GM23338 (cell line): ENCODE measurements around the gene IGSF21. TPM values are rescaled to one million over a fixed set of nuclear protein-coding genes. Genes with fewer than 3 reads are reported as not detected.

Source experiments
- ATAC-seq: fragments of 200-7000 bp; cut with Tn5 transposase; 3 replicates; pipeline ENCODE4 v1.9.1; 2020
- DNase-seq: peaks from one replicate; pipeline ENCODE4 v3.0.0-alpha.2; 2015; ENCODE audit warnings: low spot score
- H2AFZ ChIP-seq: fragments of 200-600 bp; sonication (generic); 2 replicates; pipeline ENCODE4 v1.8.0; 2016; ENCODE audit warnings: antibody characterized with exemption, mild to moderate bottlenecking, moderate library complexity
- H3F3A ChIP-seq: fragments of 200-600 bp; sonication (generic); replicated peaks from 2 replicates; pipeline ENCODE4 v1.8.0; 2017; ENCODE audit warnings: antibody characterized with exemption, mixed run types, low read depth
- H3K27ac ChIP-seq: fragments of 200-600 bp; sonication (generic); 2 replicates; pipeline ENCODE4 v1.6.1; 2016; ENCODE audit warnings: low read depth
- H3K27me3 ChIP-seq: fragments of 200-600 bp; sonication (generic); 2 replicates; pipeline ENCODE4 v1.8.0; 2016; ENCODE audit warnings: mild to moderate bottlenecking, mixed run types, moderate library complexity; ENCODE audit not compliant: insufficient read depth
- H3K36me3 ChIP-seq: fragments of 200-600 bp; sonication (generic); 2 replicates; pipeline ENCODE4 v1.8.0; 2016; ENCODE audit warnings: mild to moderate bottlenecking; ENCODE audit not compliant: insufficient read depth
- H3K4me1 ChIP-seq: fragments of 200-600 bp; sonication (generic); 2 replicates; pipeline ENCODE4 v1.8.0; 2016; ENCODE audit warnings: mild to moderate bottlenecking, moderate library complexity; ENCODE audit not compliant: insufficient read depth
- H3K4me2 ChIP-seq: fragments of 200-600 bp; sonication (generic); 2 replicates; pipeline ENCODE4 v1.7.1; 2017; ENCODE audit warnings: mixed run types
- H3K4me3 ChIP-seq: fragments of 200-600 bp; sonication (generic); 2 replicates; pipeline ENCODE4 v1.6.1; 2016; ENCODE audit warnings: mixed run types
- H3K79me2 ChIP-seq: fragments of 200-600 bp; sonication (generic); replicated peaks from 2 replicates; pipeline ENCODE4 v1.8.0; 2017; ENCODE audit warnings: mild to moderate bottlenecking; ENCODE audit not compliant: insufficient read depth
- H3K9me2 ChIP-seq: fragments of 200-600 bp; sonication (generic); 2 replicates; pipeline ENCODE4 v1.8.0; 2017; ENCODE audit not compliant: insufficient read depth
- H4K20me1 ChIP-seq: fragments of 200-600 bp; sonication (generic); replicated peaks from 2 replicates; pipeline ENCODE4 v1.8.0; 2017; ENCODE audit warnings: mild to moderate bottlenecking; ENCODE audit not compliant: insufficient read depth
- H3K27ac Mint-ChIP-seq: 2 replicates; pipeline ENCODE4 v1.8.0; 2020; ENCODE audit warnings: inconsistent platforms, mild to moderate bottlenecking, moderate library complexity, mixed read lengths
- H3K27me3 Mint-ChIP-seq: 3 replicates; pipeline ENCODE4 v1.8.0; 2022; ENCODE audit warnings: low read depth, mild to moderate bottlenecking, moderate library complexity, mixed read lengths, inconsistent platforms; ENCODE audit not compliant: insufficient read depth, poor library complexity
- H3K36me3 Mint-ChIP-seq: 3 replicates; pipeline ENCODE4 v1.8.0; 2021; ENCODE audit warnings: low read depth, mild to moderate bottlenecking, inconsistent platforms, moderate library complexity, mixed read lengths
- H3K4me1 Mint-ChIP-seq: 3 replicates; pipeline ENCODE4 v1.8.0; 2020; ENCODE audit warnings: mild to moderate bottlenecking, inconsistent platforms, mixed read lengths
- H3K4me3 Mint-ChIP-seq: 3 replicates; pipeline ENCODE4 v1.8.0; 2021; ENCODE audit warnings: moderate library complexity, mild to moderate bottlenecking, inconsistent platforms, mixed read lengths
- H3K9me3 Mint-ChIP-seq: 3 replicates; pipeline ENCODE4 v1.8.0; 2020; ENCODE audit warnings: moderate library complexity, mild to moderate bottlenecking, inconsistent platforms, mixed read lengths
- EZH2phosphoT487 ChIP-seq: fragments of 200-600 bp; sonication (generic); IDR thresholded peaks from one replicate; pipeline ENCODE4 v1.8.1; 2018; ENCODE audit warnings: antibody characterized with exemption; ENCODE audit not compliant: unreplicated experiment
- JUNB ChIP-seq: IDR thresholded peaks from one replicate; pipeline ENCODE4 v1.6.1; 2016; ENCODE audit warnings: antibody characterized with exemption; ENCODE audit not compliant: unreplicated experiment
- NANOG ChIP-seq: IDR thresholded peaks from 2 replicates; pipeline ENCODE4 v1.6.1; 2016; ENCODE audit warnings: antibody characterized with exemption, borderline replicate concordance
- STAT1 ChIP-seq: IDR thresholded peaks from one replicate; pipeline ENCODE4 v1.6.1; 2016; ENCODE audit warnings: antibody characterized with exemption; ENCODE audit not compliant: unreplicated experiment
- ZNF114 ChIP-seq: fragments of 250-450 bp; sonication (Bioruptor Pico); IDR thresholded peaks from 2 replicates; pipeline ENCODE4 v1.5.0; 2020; ENCODE audit warnings: mild to moderate bottlenecking, moderate library complexity
- ZNF331 ChIP-seq: fragments of 250-450 bp; sonication (Bioruptor Pico); IDR thresholded peaks from 2 replicates; pipeline ENCODE4 v1.5.0; 2020; ENCODE audit warnings: low read depth, mild to moderate bottlenecking, moderate library complexity
- polyA plus RNA-seq: library from polyadenylated mRNA; unstranded; fragments of >200 nt; fragmentation: Nextera tagmentation; extraction: Ambion mirVana; gene quantifications from 2 replicates; pipeline ENCODE4 v1.2.1, GENCODE V29; 2016
- total RNA-seq: library from RNA; depleted of rRNA; stranded (reverse); fragments of >200 nt; shearing (Covaris generic); gene quantifications from 2 replicates; pipeline ENCODE4 v1.2.3, GENCODE V29; 2014
- TF ChIP-seq, protein P1 (sequence below): fragments of 250-450 bp; sonication (Bioruptor Pico); IDR thresholded peaks from 2 replicates; pipeline ENCODE4 v1.5.0; 2020; ENCODE audit warnings: mild to moderate bottlenecking, moderate library complexity
- TF ChIP-seq, protein P2 (sequence below): IDR thresholded peaks from 2 replicates; pipeline ENCODE4 v1.6.1; 2016; ENCODE audit warnings: antibody characterized with exemption
- TF ChIP-seq, protein P3 (sequence below), 2 experiments: fragments of 200-600 bp in 1 of 2; sonication (generic) in 1 of 2; conservative IDR thresholded peaks; 2 replicates each; pipeline versions ENCODE4 v1.5.1 to v1.6.1; 2016 to 2017; ENCODE audit warnings: antibody characterized with exemption in 2 of 2, low read depth in 2 of 2, mild to moderate bottlenecking in 2 of 2, moderate library complexity in 1 of 2

The IGSF21 gene
- total and polyA plus RNA-seq, 2 experiments from 2014 or later: 15.6 to 15.7 TPM

DNA sequence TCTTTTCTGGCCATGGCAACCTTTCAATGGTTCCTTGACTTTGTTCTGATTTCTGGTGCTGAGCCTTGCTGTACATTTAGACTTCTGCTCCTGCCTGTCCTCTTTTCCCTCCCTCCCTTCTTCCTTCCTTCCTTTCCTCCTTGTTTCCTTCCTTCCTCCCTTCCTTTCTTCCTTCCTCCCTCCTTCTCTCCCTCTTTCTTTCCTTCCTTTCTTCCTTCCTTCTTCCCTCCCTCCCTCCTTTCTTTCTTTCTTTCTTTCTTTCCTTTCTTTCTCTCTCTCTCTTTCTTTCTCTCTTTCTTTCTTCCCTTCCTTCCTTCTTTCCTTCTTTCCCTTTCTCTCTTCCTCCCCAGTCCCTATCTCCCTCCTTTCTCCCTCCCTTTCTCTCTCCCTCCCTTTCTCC, 10.4 kb upstream of the IGSF21 start (continued):
- TF ChIP-seq, protein P1, sequence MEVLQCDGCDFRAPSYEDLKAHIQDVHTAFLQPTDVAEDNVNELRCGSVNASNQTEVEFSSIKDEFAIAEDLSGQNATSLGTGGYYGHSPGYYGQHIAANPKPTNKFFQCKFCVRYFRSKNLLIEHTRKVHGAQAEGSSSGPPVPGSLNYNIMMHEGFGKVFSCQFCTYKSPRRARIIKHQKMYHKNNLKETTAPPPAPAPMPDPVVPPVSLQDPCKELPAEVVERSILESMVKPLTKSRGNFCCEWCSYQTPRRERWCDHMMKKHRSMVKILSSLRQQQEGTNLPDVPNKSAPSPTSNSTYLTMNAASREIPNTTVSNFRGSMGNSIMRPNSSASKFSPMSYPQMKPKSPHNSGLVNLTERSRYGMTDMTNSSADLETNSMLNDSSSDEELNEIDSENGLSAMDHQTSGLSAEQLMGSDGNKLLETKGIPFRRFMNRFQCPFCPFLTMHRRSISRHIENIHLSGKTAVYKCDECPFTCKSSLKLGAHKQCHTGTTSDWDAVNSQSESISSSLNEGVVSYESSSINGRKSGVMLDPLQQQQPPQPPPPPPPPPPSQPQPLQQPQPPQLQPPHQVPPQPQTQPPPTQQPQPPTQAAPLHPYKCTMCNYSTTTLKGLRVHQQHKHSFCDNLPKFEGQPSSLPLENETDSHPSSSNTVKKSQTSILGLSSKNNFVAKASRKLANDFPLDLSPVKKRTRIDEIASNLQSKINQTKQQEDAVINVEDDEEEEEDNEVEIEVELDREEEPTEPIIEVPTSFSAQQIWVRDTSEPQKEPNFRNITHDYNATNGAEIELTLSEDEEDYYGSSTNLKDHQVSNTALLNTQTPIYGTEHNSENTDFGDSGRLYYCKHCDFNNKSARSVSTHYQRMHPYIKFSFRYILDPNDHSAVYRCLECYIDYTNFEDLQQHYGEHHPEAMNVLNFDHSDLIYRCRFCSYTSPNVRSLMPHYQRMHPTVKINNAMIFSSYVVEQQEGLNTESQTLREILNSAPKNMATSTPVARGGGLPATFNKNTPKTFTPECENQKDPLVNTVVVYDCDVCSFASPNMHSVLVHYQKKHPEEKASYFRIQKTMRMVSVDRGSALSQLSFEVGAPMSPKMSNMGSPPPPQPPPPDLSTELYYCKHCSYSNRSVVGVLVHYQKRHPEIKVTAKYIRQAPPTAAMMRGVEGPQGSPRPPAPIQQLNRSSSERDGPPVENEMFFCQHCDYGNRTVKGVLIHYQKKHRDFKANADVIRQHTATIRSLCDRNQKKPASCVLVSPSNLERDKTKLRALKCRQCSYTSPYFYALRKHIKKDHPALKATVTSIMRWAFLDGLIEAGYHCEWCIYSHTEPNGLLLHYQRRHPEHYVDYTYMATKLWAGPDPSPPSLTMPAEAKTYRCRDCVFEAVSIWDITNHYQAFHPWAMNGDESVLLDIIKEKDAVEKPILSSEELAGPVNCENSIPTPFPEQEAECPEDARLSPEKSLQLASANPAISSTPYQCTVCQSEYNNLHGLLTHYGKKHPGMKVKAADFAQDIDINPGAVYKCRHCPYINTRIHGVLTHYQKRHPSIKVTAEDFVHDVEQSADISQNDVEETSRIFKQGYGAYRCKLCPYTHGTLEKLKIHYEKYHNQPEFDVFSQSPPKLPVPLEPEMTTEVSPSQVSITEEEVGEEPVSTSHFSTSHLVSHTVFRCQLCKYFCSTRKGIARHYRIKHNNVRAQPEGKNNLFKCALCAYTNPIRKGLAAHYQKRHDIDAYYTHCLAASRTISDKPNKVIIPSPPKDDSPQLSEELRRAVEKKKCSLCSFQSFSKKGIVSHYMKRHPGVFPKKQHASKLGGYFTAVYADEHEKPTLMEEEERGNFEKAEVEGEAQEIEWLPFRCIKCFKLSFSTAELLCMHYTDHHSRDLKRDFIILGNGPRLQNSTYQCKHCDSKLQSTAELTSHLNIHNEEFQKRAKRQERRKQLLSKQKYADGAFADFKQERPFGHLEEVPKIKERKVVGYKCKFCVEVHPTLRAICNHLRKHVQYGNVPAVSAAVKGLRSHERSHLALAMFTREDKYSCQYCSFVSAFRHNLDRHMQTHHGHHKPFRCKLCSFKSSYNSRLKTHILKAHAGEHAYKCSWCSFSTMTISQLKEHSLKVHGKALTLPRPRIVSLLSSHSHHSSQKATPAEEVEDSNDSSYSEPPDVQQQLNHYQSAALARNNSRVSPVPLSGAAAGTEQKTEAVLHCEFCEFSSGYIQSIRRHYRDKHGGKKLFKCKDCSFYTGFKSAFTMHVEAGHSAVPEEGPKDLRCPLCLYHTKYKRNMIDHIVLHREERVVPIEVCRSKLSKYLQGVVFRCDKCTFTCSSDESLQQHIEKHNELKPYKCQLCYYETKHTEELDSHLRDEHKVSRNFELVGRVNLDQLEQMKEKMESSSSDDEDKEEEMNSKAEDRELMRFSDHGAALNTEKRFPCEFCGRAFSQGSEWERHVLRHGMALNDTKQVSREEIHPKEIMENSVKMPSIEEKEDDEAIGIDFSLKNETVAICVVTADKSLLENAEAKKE (CRISPR knock-in tag): no peak
- TF ChIP-seq, protein P2, sequence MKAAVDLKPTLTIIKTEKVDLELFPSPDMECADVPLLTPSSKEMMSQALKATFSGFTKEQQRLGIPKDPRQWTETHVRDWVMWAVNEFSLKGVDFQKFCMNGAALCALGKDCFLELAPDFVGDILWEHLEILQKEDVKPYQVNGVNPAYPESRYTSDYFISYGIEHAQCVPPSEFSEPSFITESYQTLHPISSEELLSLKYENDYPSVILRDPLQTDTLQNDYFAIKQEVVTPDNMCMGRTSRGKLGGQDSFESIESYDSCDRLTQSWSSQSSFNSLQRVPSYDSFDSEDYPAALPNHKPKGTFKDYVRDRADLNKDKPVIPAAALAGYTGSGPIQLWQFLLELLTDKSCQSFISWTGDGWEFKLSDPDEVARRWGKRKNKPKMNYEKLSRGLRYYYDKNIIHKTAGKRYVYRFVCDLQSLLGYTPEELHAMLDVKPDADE: no peak
- no peak for TF ChIP-seq ZNF331 (CRISPR knock-in tag)
- TF ChIP-seq, protein P3, sequence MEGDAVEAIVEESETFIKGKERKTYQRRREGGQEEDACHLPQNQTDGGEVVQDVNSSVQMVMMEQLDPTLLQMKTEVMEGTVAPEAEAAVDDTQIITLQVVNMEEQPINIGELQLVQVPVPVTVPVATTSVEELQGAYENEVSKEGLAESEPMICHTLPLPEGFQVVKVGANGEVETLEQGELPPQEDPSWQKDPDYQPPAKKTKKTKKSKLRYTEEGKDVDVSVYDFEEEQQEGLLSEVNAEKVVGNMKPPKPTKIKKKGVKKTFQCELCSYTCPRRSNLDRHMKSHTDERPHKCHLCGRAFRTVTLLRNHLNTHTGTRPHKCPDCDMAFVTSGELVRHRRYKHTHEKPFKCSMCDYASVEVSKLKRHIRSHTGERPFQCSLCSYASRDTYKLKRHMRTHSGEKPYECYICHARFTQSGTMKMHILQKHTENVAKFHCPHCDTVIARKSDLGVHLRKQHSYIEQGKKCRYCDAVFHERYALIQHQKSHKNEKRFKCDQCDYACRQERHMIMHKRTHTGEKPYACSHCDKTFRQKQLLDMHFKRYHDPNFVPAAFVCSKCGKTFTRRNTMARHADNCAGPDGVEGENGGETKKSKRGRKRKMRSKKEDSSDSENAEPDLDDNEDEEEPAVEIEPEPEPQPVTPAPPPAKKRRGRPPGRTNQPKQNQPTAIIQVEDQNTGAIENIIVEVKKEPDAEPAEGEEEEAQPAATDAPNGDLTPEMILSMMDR (conservative IDR thresholded peaks at IDR 0.05; ENCODE audit: low read depth in 2 of 2): no peak
- TF ChIP-seq ZNF114 (CRISPR knock-in tag): no peak

DNA sequence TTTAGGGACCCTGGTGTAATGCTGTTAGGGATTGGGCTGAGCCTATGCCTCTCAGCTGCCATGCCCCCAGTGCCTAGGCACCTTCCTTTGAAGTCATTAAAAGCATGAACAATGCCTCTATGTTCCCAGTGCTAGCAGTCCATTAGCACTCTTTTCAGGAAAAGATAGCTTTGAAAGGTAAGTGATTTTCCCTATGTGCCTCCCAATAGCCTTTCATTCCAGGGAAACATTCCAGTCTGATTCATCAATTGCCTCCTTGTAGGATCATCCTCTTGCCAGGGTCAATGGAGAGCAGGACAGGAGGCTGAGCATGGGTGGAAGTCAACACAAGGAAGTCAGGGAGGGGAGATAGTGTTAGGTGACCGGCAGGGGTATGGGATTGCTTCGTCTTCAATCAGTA, 8.6 kb upstream of the IGSF21 start:
- Mint-ChIP-seq H3K9me3 (peaks cover 18% of the 10 kb centered on the region), H3K4me1 (peaks cover 5% of the 10 kb centered on the region), H3K36me3 (peaks cover 10% of the 10 kb centered on the region), H3K27ac (no peak overlapping the region), H3K4me3 (no peak overlapping the region), H3K27me3 (peaks cover 16% of the 10 kb centered on the region)
- Histone ChIP-seq H3K27me3 (peaks cover 12% of the 10 kb centered on the region; the same call in 1 of the 2 replicates), H3K36me3 (no peaks in the 10 kb centered on the region), H3K27ac (no peak overlapping the region), H3K4me3 (no peak overlapping the region), H4K20me1 (no peaks in the 10 kb centered on the region), H3K4me2 (no peak overlapping the region), H3F3A (0 out of 2 replicates have a peak, but pooled peaks cover 7% of the 10 kb centered on the region), H3K9me2 (no peaks in the 10 kb centered on the region), H3K79me2 (no peaks in the 10 kb centered on the region), H2AFZ (no peak overlapping the region), H3K4me1 (0 out of 2 replicates have a peak, but pooled peaks cover 3% of the 10 kb centered on the region)
- no peak for DNase-seq
- no peak for ATAC-seq
- TF ChIP-seq JUNB (no peak), EZH2phosphoT487 (no peak), ZNF114 (CRISPR knock-in tag) (no peak), NANOG (no peak), STAT1 (no peak)
- TF ChIP-seq, protein P2: no peak
- TF ChIP-seq, protein P3 (conservative IDR thresholded peaks at IDR 0.05; ENCODE audit: low read depth in 2 of 2): no peak
